CD8-positive, alpha-beta memory T cell (primary cell): ENCODE data around the gene IQSEC2. TPM values are rescaled to one million over a fixed set of nuclear protein-coding genes. Genes with fewer than 3 reads are reported as not detected.

Experiments used
- CTCF ChIA-PET: fragments of 350-600 bp; sonication (Branson Sonifier 250); formaldehyde crosslinking; loops from one replicate; lab custom pipeline; 2021; ENCODE audit warnings: antibody characterized with exemption; lab: Charles Lee
- POLR2A ChIA-PET: fragments of 350-600 bp; sonication (Branson Sonifier 250); formaldehyde crosslinking; loops from one replicate; lab custom pipeline; 2021; ENCODE audit warnings: antibody characterized with exemption; lab: Charles Lee
- DNase-seq, 5 donors: peaks; one replicate each; pipeline versions ENCODE4 v3.0.0 to v3.0.0-alpha.2; 2020 to 2022; ENCODE audit warnings: mixed read lengths in 1 of 5
- H3K27ac ChIP-seq: one replicate; pipeline ENCODE4 v1.7.0; 2013; ENCODE audit warnings: low read depth, mild to moderate bottlenecking, low read length, moderate library complexity
- H3K27me3 ChIP-seq: 2 replicates; pipeline ENCODE4 v1.7.0; 2013; ENCODE audit warnings: low read length, mild to moderate bottlenecking; ENCODE audit not compliant: insufficient read depth, poor library complexity, severe bottlenecking
- H3K36me3 ChIP-seq: 2 replicates; pipeline ENCODE4 v1.7.0; 2013; ENCODE audit warnings: mild to moderate bottlenecking, low read length, moderate library complexity; ENCODE audit not compliant: insufficient read depth
- H3K4me1 ChIP-seq: 2 replicates; pipeline ENCODE4 v1.7.0; 2013; ENCODE audit warnings: mild to moderate bottlenecking, low read length, moderate library complexity; ENCODE audit not compliant: insufficient read depth
- H3K4me3 ChIP-seq: 2 replicates; pipeline ENCODE4 v1.7.0; 2013; ENCODE audit warnings: mild to moderate bottlenecking, low read length
- H3K9me3 ChIP-seq: 2 replicates; pipeline ENCODE4 v1.7.0; 2013; ENCODE audit warnings: mild to moderate bottlenecking, low read length
- H3K27ac Mint-ChIP-seq, 8 donors: one replicate each; pipeline ENCODE4 v1.8.0; 2020 to 2021; ENCODE audit warnings: mixed read lengths in 8 of 8, mild to moderate bottlenecking in 6 of 8, inconsistent platforms in 3 of 8, moderate library complexity in 3 of 8
- H3K27me3 Mint-ChIP-seq, 2 donors: one replicate each; pipeline ENCODE4 v1.8.0; 2020 to 2021; ENCODE audit warnings: mixed read lengths in 2 of 2, mild to moderate bottlenecking in 1 of 2, moderate library complexity in 1 of 2
- H3K36me3 Mint-ChIP-seq, 3 donors: one replicate each; pipeline ENCODE4 v1.8.0; 2020 to 2021; ENCODE audit warnings: mixed read lengths in 3 of 3, inconsistent platforms in 1 of 3, mild to moderate bottlenecking in 1 of 3
- H3K4me1 Mint-ChIP-seq, 3 donors: one replicate each; pipeline ENCODE4 v1.8.0; 2020 to 2021; ENCODE audit warnings: mixed read lengths in 3 of 3, inconsistent platforms in 1 of 3, mild to moderate bottlenecking in 1 of 3
- H3K4me3 Mint-ChIP-seq, 7 donors: one replicate each; pipeline ENCODE4 v1.8.0; 2020 to 2021; ENCODE audit warnings: mixed read lengths in 7 of 7, mild to moderate bottlenecking in 6 of 7, moderate library complexity in 4 of 7, inconsistent platforms in 2 of 7
- H3K9me3 Mint-ChIP-seq, 5 donors: one replicate each; pipeline ENCODE4 v1.8.0; 2020 to 2022; ENCODE audit warnings: mixed read lengths in 5 of 5, mild to moderate bottlenecking in 3 of 5, moderate library complexity in 2 of 5, inconsistent platforms in 1 of 5
- polyA plus RNA-seq: library from polyadenylated mRNA; unstranded; fragments of 300-500 nt; fragmentation: Illumina TruSeq; gene quantifications from one replicate; pipeline ENCODE4 v1.2.3, GENCODE V29; 2021
- total RNA-seq, 2 experiments: library from RNA; stranded (reverse); gene quantifications; one replicate each; pipeline ENCODE4 v1.2.3, GENCODE V29; 2021

The IQSEC2 gene
- total and polyA plus RNA-seq, 3 experiments from 2014 or later = 0.29 to 0.96 (median 0.35) TPM

DNA sequence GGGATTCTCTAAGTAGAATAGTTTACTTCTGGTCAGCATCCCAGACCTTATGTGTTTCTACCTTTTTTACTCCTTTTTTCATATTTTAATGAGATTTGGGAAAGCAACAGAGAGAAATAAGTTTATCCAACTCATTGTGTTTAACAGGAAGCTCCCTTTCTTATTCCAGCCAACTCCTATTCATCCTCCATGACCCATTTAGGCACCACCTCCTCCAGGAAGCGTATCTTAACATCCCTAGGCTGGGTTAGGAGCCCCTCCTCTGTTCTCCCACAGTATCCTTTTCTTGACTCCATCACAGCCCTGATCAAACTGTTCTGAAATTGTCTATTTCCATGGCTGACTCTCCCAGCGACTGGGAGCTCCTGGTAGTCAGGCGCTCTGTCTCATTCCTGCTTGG lies 18.8 kb upstream of the IQSEC2 start:
- H3K4me3 Mint-ChIP-seq = no peak overlapping the region
- Histone ChIP-seq H3K36me3 (no peaks in the 10 kb centered on the region), H3K4me1 (no peaks in the 10 kb centered on the region), H3K27me3 (no peaks in the 10 kb centered on the region), H3K27ac (no peak overlapping the region), H3K4me3 (no peak overlapping the region), H3K9me3 (no peaks in the 10 kb centered on the region)
- H3K36me3 Mint-ChIP-seq = no peaks in the 10 kb centered on the region
- ChIA-PET POLR2A (no interaction called here), CTCF (interaction anchor here (1.7 kb wide), 1 partner anchor 182 kb away, joined by 3 read pairs; no protein-coding TSS in a partner anchor)
- H3K27me3 Mint-ChIP-seq = peaks cover 0 to 7% of the 10 kb centered on the region in 2 donors
- no peak for DNase-seq
- H3K27ac Mint-ChIP-seq = peak overlapping the region in 1 of 8 donors; percentile 63
- no peaks in the 10 kb centered on the region for H3K4me1 Mint-ChIP-seq
- no peaks in the 10 kb centered on the region for H3K9me3 Mint-ChIP-seq

DNA sequence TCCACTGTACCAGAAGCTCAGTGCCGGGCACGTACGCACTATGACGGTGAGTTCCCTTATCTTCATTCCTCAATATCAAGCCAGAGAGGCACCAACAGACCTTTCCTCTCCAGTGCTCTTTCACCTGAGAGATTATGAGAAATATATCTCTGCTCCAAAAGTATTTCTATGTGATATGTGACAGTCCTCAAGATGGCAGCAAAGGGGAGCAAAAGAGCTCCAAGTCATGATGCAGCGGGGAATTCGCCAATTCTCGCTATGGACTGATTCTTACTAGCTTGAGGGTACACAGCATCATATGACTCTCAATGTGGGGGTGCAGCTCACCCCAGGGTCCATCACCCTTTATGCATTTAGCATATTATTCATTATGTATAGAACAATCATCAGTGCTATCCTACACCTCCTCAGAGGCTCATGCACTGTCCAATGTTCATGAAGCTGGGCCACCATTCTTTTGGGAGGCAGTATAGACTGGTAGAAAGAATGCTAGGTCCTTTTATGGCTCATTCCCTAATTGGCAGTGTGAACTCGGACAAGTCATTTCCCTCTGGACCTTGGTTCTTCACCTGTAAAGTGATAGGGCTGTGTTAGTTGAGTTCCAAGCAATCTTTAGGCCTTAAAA lies 12.8 kb upstream of the IQSEC2 start:
- ChIA-PET POLR2A (no interaction called here), CTCF (interaction anchor here (2.5 to 2.7 kb wide), 2 partner anchors 11 to 19 kb away, joined by 6 to 9 read pairs; no protein-coding TSS in a partner anchor)
- Mint-ChIP-seq H3K27me3 (no peaks in the 10 kb centered on the region), H3K4me3 (no peak overlapping the region), H3K9me3 (no peaks in the 10 kb centered on the region), H3K27ac (peak overlapping the region in 1 of 8 donors; percentile 29), H3K4me1 (peaks cover 0 to 4% (median under 1%) of the 10 kb centered on the region in 3 donors), H3K36me3 (no peaks in the 10 kb centered on the region)
- Histone ChIP-seq H3K36me3 (no peaks in the 10 kb centered on the region), H3K4me1 (no peaks in the 10 kb centered on the region), H3K9me3 (no peaks in the 10 kb centered on the region), H3K27ac (no peak overlapping the region), H3K4me3 (no peak overlapping the region), H3K27me3 (no peaks in the 10 kb centered on the region)
- DNase-seq = no peak

DNA sequence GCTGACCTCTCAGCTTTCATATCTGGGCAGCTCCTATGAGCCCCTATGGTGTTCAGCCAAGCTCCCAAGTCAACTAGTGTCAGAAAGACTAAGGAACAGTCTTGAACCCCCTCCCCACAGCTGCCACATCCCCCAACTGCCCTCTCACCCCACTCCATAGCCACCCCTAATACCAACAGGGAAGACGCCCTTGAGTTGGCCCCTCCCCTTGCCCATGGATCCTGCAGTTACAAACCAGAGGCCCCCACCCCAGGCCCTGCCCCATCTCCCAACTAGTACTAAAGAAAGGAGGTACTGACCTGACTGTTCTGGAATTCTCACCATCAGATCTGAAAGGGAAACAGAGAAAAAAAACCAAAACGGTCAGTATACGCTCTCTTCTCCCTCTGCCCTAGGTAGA lies 10.2 kb upstream of the IQSEC2 start:
- Histone ChIP-seq H3K27ac (no peak overlapping the region), H3K4me1 (peaks cover 13% of the 10 kb centered on the region), H3K9me3 (no peaks in the 10 kb centered on the region), H3K36me3 (no peaks in the 10 kb centered on the region), H3K4me3 (no peak overlapping the region), H3K27me3 (no peaks in the 10 kb centered on the region)
- H3K4me3 Mint-ChIP-seq = no peak overlapping the region
- no peaks in the 10 kb centered on the region for H3K27me3 Mint-ChIP-seq
- no peak overlapping the region for H3K27ac Mint-ChIP-seq
- peaks cover 22 to 28% (median 24%) of the 10 kb centered on the region in 3 donors for H3K4me1 Mint-ChIP-seq
- POLR2A ChIA-PET = no interaction called here
- no peaks in the 10 kb centered on the region for H3K9me3 Mint-ChIP-seq
- no peak for DNase-seq
- CTCF ChIA-PET = no interaction called here
- no peaks in the 10 kb centered on the region for H3K36me3 Mint-ChIP-seq

- no peaks in the 10 kb centered on the region for H3K9me3 ChIP-seq
- no peaks in the 10 kb centered on the region for H3K27me3 ChIP-seq
- no peaks in the 10 kb centered on the region for H3K36me3 ChIP-seq
- POLR2A ChIA-PET = no interaction called here
- H3K4me3 ChIP-seq = no peak overlapping the region
- H3K4me1 ChIP-seq = peaks cover 13% of the 10 kb centered on the region
- peaks cover 22 to 29% (median 28%) of the 10 kb centered on the region in 3 donors for H3K4me1 Mint-ChIP-seq
- no peaks in the 10 kb centered on the region for H3K9me3 Mint-ChIP-seq
- H3K27ac Mint-ChIP-seq = peak overlapping the region in 2 of 8 donors; percentile 54 to 56
- no peak for DNase-seq
- peak overlapping the region in 1 of 7 donors; percentile 40 for H3K4me3 Mint-ChIP-seq
- no peak overlapping the region for H3K27ac ChIP-seq
- CTCF ChIA-PET = no interaction called here
- no peaks in the 10 kb centered on the region for H3K36me3 Mint-ChIP-seq
- no peaks in the 10 kb centered on the region for H3K27me3 Mint-ChIP-seq
Measured at GRCh38 chrX:53290441-53291041, 9.2 kb upstream of the IQSEC2 start.

- Mint-ChIP-seq H3K27ac (peak overlapping the region; percentile 87 to 97 (median 94)), H3K4me1 (peaks cover 28 to 39% (median 34%) of the 10 kb centered on the region in 3 donors), H3K36me3 (no peaks in the 10 kb centered on the region), H3K9me3 (no peaks in the 10 kb centered on the region), H3K4me3 (peak overlapping the region; percentile 82 to 94 (median 86)), H3K27me3 (peaks cover 0 to 4% of the 10 kb centered on the region in 2 donors)
- peak in 4 of 5 donors; percentile 6 to 50 (median 15) for DNase-seq
- Histone ChIP-seq H3K9me3 (no peaks in the 10 kb centered on the region), H3K27me3 (no peaks in the 10 kb centered on the region), H3K36me3 (no peaks in the 10 kb centered on the region), H3K27ac (peak overlapping the region; percentile 20), H3K4me3 (peak overlapping the region; percentile 56), H3K4me1 (peaks cover 13% of the 10 kb centered on the region)
- CTCF ChIA-PET = interaction anchor here (0.8 to 1.0 kb wide), 2 partner anchors 26 to 148 kb away, joined by 3 read pairs; no protein-coding TSS in a partner anchor
- POLR2A ChIA-PET = interaction anchor here (1.1 kb wide), 1 partner anchor 132 kb away, joined by 3 read pairs; no protein-coding TSS in a partner anchor
Measured at GRCh38 chrX:53288189-53288588, 6.8 kb upstream of the IQSEC2 start.

DNA sequence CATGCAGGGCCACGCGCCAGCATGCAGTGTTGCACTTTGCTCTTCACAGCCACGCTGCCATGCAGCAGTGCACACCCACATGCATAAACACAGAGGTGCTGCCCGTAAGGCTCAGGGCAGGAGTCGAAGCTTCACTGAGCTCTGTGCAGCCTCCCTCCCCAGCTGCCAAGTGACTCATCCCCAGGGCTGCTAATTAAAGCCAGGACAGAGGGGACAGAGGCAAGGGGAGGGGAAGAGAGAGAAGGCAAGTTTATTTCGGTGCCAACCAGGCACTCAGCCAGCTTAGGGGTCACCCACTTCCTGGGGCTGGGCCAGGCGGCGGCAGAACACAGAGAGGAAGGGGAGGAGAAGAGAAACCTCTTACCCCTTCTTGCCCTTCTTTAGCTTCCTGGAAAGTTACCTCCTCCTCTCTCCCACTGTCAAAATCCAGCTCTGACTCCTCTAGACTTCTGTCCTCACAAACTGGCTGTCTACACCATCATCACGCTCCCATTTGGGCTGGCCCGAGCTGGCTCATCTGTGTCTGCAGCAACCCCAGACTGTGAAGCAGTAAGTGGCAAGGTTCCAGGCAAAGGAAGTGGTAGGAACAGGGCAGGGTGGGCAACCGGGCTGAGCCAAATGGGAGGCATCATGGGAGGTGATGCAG lies 6.2 kb upstream of the IQSEC2 start:
- H3K4me1 Mint-ChIP-seq = peaks cover 28 to 39% (median 34%) of the 10 kb centered on the region in 3 donors
- Histone ChIP-seq H3K9me3 (no peaks in the 10 kb centered on the region), H3K27me3 (no peaks in the 10 kb centered on the region), H3K4me1 (peaks cover 13% of the 10 kb centered on the region), H3K4me3 (peak overlapping the region; percentile 56), H3K27ac (peak overlapping the region; percentile 20), H3K36me3 (no peaks in the 10 kb centered on the region)
- ChIA-PET POLR2A (interaction anchor here (0.6 to 1.1 kb wide), 4 partner anchors 33 to 133 kb away, joined by 3 to 4 read pairs (median 4); no protein-coding TSS in a partner anchor), CTCF (interaction anchor here (0.8 to 1.7 kb wide), 4 partner anchors 24 to 149 kb away, joined by 3 to 6 read pairs (median 4); no protein-coding TSS in a partner anchor)
- peak; percentile 11 to 60 (median 44) for DNase-seq
- H3K4me3 Mint-ChIP-seq = peak overlapping the region; percentile 82 to 94 (median 86)
- H3K36me3 Mint-ChIP-seq = no peaks in the 10 kb centered on the region
- H3K27me3 Mint-ChIP-seq = peaks cover 0 to 4% of the 10 kb centered on the region in 2 donors
- no peaks in the 10 kb centered on the region for H3K9me3 Mint-ChIP-seq
- peak overlapping the region; percentile 87 to 97 (median 94) for H3K27ac Mint-ChIP-seq

DNA sequence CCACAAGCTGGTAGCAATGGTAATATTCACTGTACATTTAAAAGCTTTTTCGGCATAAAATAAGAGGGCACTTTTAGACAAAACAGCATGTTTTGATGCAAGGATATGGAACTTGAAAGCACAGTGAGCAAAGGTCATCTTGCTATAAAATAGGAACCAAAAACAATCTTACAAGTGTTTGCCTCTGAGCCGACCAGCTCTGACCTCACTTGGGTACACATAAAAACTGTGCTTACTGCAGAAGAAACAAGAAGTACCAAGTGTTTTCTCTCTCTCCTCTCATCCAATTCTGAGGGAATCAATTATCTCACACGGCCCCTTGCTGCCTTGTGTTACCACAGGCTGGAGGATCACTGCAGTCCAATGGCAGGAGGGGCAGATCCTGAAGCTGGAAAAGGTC lies 4.8 kb upstream of the IQSEC2 start:
- Mint-ChIP-seq H3K4me3 (peak overlapping the region in 1 of 7 donors; percentile 41), H3K27ac (peak overlapping the region in 3 of 8 donors; percentile 23 to 92 (median 50)), H3K36me3 (no peaks in the 10 kb centered on the region), H3K4me1 (peaks cover 28 to 39% (median 34%) of the 10 kb centered on the region in 3 donors), H3K9me3 (no peaks in the 10 kb centered on the region), H3K27me3 (peaks cover 0 to 8% of the 10 kb centered on the region in 2 donors)
- H3K4me3 ChIP-seq = no peak overlapping the region
- no peaks in the 10 kb centered on the region for H3K9me3 ChIP-seq
- H3K27me3 ChIP-seq = no peaks in the 10 kb centered on the region
- DNase-seq = no peak
- POLR2A ChIA-PET = no interaction called here
- no peaks in the 10 kb centered on the region for H3K36me3 ChIP-seq
- H3K4me1 ChIP-seq = peaks cover 13% of the 10 kb centered on the region
- CTCF ChIA-PET = interaction anchor here (0.8 to 2.5 kb wide), 6 partner anchors 26 to 196 kb away, joined by 3 to 9 read pairs (median 5); no protein-coding TSS in a partner anchor
- H3K27ac ChIP-seq = no peak overlapping the region
